Right lobe of liver (tissue), 6 donors: ENCODE data around the gene CCND3. TPM values are rescaled to one million over a fixed set of nuclear protein-coding genes. Genes with fewer than 3 reads are reported as not detected.

ENCODE experiments used
- ATAC-seq, 4 donors: fragments of 200-7000 bp; cut with Tn5 transposase; one replicate each; pipeline ENCODE4 v1.9.1; 2020; ENCODE audit warnings: mild to moderate bottlenecking in 4 of 4, moderate library complexity in 4 of 4
- DNase-seq, 3 donors: peaks; one replicate each; pipeline ENCODE4 v3.0.0-alpha.2; 2020
- H3K27ac ChIP-seq, 3 donors: fragments of 200-600 bp; one replicate each; pipeline ENCODE4 v1.8.0; 2022
- H3K27me3 ChIP-seq, 2 donors: fragments of 200-600 bp; one replicate each; pipeline ENCODE4 v1.8.0; 2022
- H3K36me3 ChIP-seq, 4 donors: fragments of 200-600 bp; sonication (generic) in 1 of 4; one replicate each; pipeline versions ENCODE4 v1.5.1 to v1.8.0; 2017 to 2022; ENCODE audit warnings: control low read depth in 1 of 4
- H3K4me1 ChIP-seq, 4 donors: fragments of 200-600 bp; sonication (generic) in 1 of 4; one replicate each; pipeline versions ENCODE4 v1.5.1 to v1.8.0; 2017 to 2022; ENCODE audit warnings: control low read depth in 1 of 4
- H3K4me3 ChIP-seq, 3 donors: fragments of 200-600 bp; one replicate each; pipeline ENCODE4 v1.8.0; 2022
- H3K9me3 ChIP-seq, 4 donors: fragments of 200-600 bp; sonication (generic) in 1 of 4; one replicate each; pipeline versions ENCODE4 v1.5.1 to v1.8.0; 2017 to 2022; ENCODE audit warnings: control low read depth in 1 of 4
- CTCF ChIP-seq, 4 donors: fragments of 200-600 bp in 3 of 4; fragments of 450-650 bp in 1 of 4; IDR thresholded peaks; one replicate each; pipeline versions ENCODE4 v1.5.1 to v1.8.0; 2016 to 2022; ENCODE audit warnings: antibody characterized with exemption in 4 of 4, mild to moderate bottlenecking in 2 of 4
- POLR2A ChIP-seq: fragments of 450-650 bp; IDR thresholded peaks from one replicate; pipeline ENCODE4 v1.6.1; 2017; ENCODE audit warnings: antibody characterized with exemption, mild to moderate bottlenecking
- WGBS: methylation state at CpG from one replicate; pipeline ENCODE4 v1.1.6; 2018; ENCODE audit warnings: low coverage, low lambda C conversion rate; ENCODE audit not compliant: insufficient coverage; ENCODE audit errors: missing lambda C conversion rate; 5-methylcytosine and 5-hydroxymethylcytosine counted together
- intact Hi-C, 2 donors: fragments of 100-400 bp; cut with DNase I; formaldehyde crosslinking; loops; one replicate each; pipeline versions ENCODE4 v1.11.2 to v1.14.1; 2022
- small RNA-seq, 2 experiments: library from RNA; depleted of rRNA; stranded (forward); fragments of <200 nt; gene quantifications; one replicate each; pipeline ENCODE3, GENCODE V24; 2016
- total RNA-seq, 6 experiments: library from RNA; depleted of rRNA in 2 of 6; stranded (reverse); fragments of >200 nt in 2 of 6; fragmentation: NEBNext Ultra II Directional in 3 of 6; extraction: Animal tissue kit (Norgen Biotek cat#: 25700) in 3 of 6; gene quantifications; one replicate each; pipeline versions ENCODE4 v1.1.0 to v1.2.4, GENCODE V29; 2016 to 2023
- donor health status: DM: no; HTN: yes; CAD: no.
- donor health status: DM: no; HTN: no; CAD: no.
- donor health status: DM: no; HTN: no; CAD: no.
- donor health status: DM: no; HTN: yes; CAD: no.
- donor health status: DM: no; HTN: yes; CAD: no.

CCND3 gene
- total RNA-seq, 6 experiments from 2014 or later = 11.3 to 51.9 (median 14.2) TPM

DNA sequence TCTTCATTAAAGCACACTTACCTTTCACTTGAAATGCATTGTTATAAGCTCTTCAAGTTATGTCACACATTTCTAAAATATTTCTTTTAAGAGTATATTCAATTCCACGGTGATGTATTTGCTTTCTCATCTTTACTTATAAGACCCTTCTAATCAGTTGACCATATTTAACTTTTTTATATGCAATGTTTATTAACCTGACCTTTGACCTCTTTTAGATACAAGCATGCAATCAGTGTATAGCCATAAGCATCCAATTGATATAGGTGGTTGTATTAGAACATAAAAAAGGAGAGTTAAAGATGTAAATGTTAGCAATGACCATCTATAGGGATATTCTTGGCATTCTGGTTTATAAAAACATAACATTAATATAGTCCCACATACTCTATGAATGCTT lies 55.7 kb downstream of the CCND3 start:
- TF ChIP-seq CTCF (IDR thresholded peaks at IDR 0.05) = no peak
- no peak for TF ChIP-seq POLR2A
- Histone ChIP-seq H3K4me3 (no peak overlapping the region), H3K36me3 (no peaks in the 10 kb centered on the region), H3K27me3 (no peaks in the 10 kb centered on the region), H3K9me3 (no peaks in the 10 kb centered on the region), H3K27ac (no peak overlapping the region), H3K4me1 (no peaks in the 10 kb centered on the region)
- intact Hi-C loops = no loop called here
- 85% methylated on average over 1 of the region's 1 CpG for WGBS
- DNase-seq (no peak), ATAC-seq (no peak)

DNA sequence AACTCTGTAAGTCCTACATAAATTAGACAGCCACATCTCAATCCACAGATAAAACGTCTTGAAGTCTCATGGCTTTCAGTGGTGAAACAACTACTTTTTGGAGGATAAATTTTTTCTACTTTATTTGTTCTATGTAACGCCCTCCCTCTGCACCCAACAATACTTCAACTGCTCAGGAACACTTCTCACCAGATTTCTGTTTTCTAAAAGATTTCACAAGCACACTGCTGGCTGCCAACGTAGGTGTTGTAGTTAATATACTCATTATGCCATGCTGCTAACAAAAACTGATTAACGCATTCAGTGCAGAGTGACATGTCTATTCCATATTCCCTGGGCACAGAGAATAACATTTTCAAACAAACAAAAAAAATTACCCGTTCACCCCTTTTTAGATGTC lies 56.7 kb downstream of the CCND3 start:
- TF ChIP-seq POLR2A (no peak), CTCF (IDR thresholded peaks at IDR 0.05) (no peak)
- 79% methylated on average over 5 of the region's 5 CpGs for WGBS
- intact Hi-C loops = no loop called here
- DNase-seq = no peak
- Histone ChIP-seq H3K27ac (no peak overlapping the region), H3K4me3 (no peak overlapping the region), H3K4me1 (no peaks in the 10 kb centered on the region), H3K9me3 (no peaks in the 10 kb centered on the region), H3K27me3 (no peaks in the 10 kb centered on the region), H3K36me3 (no peaks in the 10 kb centered on the region)
- ATAC-seq = no peak

Small RNA genes within 50 kb of the gene (small RNA-seq; reads per million reads assigned to genes)
- 0 reads per million in 2 experiments for gene RF00019

Other genes with a start within 250 kb of the CCND3 start
- gene TFEB, start 206.2 kb downstream of the CCND3 start, total RNA-seq = 1 to 10 TPM; 4.5 to 9.2 (median 6.6) TPM
- under 1 TPM in 1 of 6 experiments, not detected in 5; 0.31 TPM for gene PGC, start 194.4 kb downstream of the CCND3 start, total RNA-seq
- 1 to 10 TPM in 5 of 6 experiments, under 1 TPM in 1; 0.68 to 3.0 (median 1.9) TPM for gene FRS3, start 161.9 kb downstream of the CCND3 start, total RNA-seq
- 1 to 10 TPM in 5 of 6 experiments, not detected in 1; 1.3 to 3.1 (median 2.7) TPM for gene PRICKLE4, start 161.0 kb downstream of the CCND3 start, total RNA-seq
- 100 to 1,000 TPM in 1 of 6 experiments, 10 to 100 TPM in 5; 61.8 to 104 (median 75.6) TPM for gene TOMM6, start 154.1 kb downstream of the CCND3 start, total RNA-seq
- gene USP49, start 46.4 kb downstream of the CCND3 start, total RNA-seq = 1 to 10 TPM in 5 of 6 experiments, under 1 TPM in 1; 0.87 to 2.0 (median 1.3) TPM
- gene MED20, start 20.7 kb downstream of the CCND3 start, total RNA-seq = 10 to 100 TPM in 1 of 6 experiments, 1 to 10 TPM in 5; 7.2 to 10.8 (median 7.7) TPM
- 10 to 100 TPM in 1 of 6 experiments, 1 to 10 TPM in 5; 3.7 to 10.8 (median 8.4) TPM for gene BYSL, start 20.3 kb downstream of the CCND3 start, total RNA-seq
- 10 to 100 TPM in 4 of 6 experiments, 1 to 10 TPM in 2; 6.7 to 14.7 (median 11.9) TPM for gene TAF8, start 108.7 kb upstream of the CCND3 start, total RNA-seq
- gene C6orf132, start 200.8 kb upstream of the CCND3 start, total RNA-seq = under 1 TPM; 0.07 to 0.74 (median 0.34) TPM
- not detected for gene GUCA1A, start 231.6 kb upstream of the CCND3 start, total RNA-seq